KMS-11 (cell line): ENCODE data around the gene SLC22A16.

Source experiments
- H2AFZ ChIP-seq: fragments of 200-600 bp; sonication (generic); 2 replicates; pipeline ENCODE4 v1.6.1; 2016; ENCODE audit warnings: antibody characterized with exemption, mixed run types, low read depth
- H3K27ac ChIP-seq: fragments of 200-600 bp; sonication (generic); 2 replicates; pipeline ENCODE4 v1.6.1; 2016; ENCODE audit warnings: mild to moderate bottlenecking, mixed run types
- H3K27me3 ChIP-seq: fragments of 200-600 bp; sonication (generic); 2 replicates; pipeline ENCODE4 v1.6.1; 2017; ENCODE audit warnings: mild to moderate bottlenecking, low read depth, mixed run types, moderate library complexity; ENCODE audit not compliant: insufficient read depth
- H3K36me3 ChIP-seq: fragments of 200-600 bp; sonication (generic); 2 replicates; pipeline ENCODE4 v1.6.1; 2017; ENCODE audit warnings: mild to moderate bottlenecking, mixed run types; ENCODE audit not compliant: insufficient read depth
- H3K4me1 ChIP-seq: fragments of 200-600 bp; sonication (generic); 2 replicates; pipeline ENCODE4 v1.6.1; 2016; ENCODE audit warnings: mild to moderate bottlenecking, low read depth, mixed run types; ENCODE audit not compliant: poor library complexity, severe bottlenecking
- H3K4me2 ChIP-seq: fragments of 200-600 bp; sonication (generic); 2 replicates; pipeline ENCODE4 v1.7.0; 2016; ENCODE audit warnings: mild to moderate bottlenecking, mixed run types
- H3K4me3 ChIP-seq: fragments of 200-600 bp; sonication (generic); IDR thresholded peaks from 2 replicates; pipeline ENCODE4 v1.6.1; 2017; ENCODE audit warnings: low read depth, low read length, mixed read lengths; ENCODE audit not compliant: insufficient read depth
- H3K79me2 ChIP-seq: fragments of 200-600 bp; sonication (generic); 2 replicates; pipeline ENCODE4 v1.6.1; 2016; ENCODE audit warnings: low read depth, mixed run types; ENCODE audit not compliant: insufficient read depth
- H3K9ac ChIP-seq: fragments of 200-600 bp; sonication (generic); 2 replicates; pipeline ENCODE4 v1.6.1; 2016; ENCODE audit warnings: mild to moderate bottlenecking, mixed run types
- H4K20me1 ChIP-seq: fragments of 200-600 bp; sonication (generic); 2 replicates; pipeline ENCODE4 v1.6.1; 2016; ENCODE audit warnings: mild to moderate bottlenecking, mixed run types; ENCODE audit not compliant: insufficient read depth
- CTCF ChIP-seq: fragments of 200-600 bp; sonication (generic); conservative IDR thresholded peaks from 2 replicates; pipeline ENCODE4 v1.6.1; 2017; ENCODE audit warnings: low read depth, mild to moderate bottlenecking, antibody characterized with exemption, low read length, moderate library complexity, mixed read lengths

Gene SLC22A16

GRCh38 chr6:110401585-110402176 lies 74.7 kb downstream of the SLC22A16 start:
- Histone ChIP-seq H3K4me2 (no peak overlapping the region; the same call in 1 of the 2 replicates), H2AFZ (no peak overlapping the region), H3K27me3 (no peaks in the 10 kb centered on the region), H3K79me2 (no peaks in the 10 kb centered on the region), H3K27ac (no peak overlapping the region), H3K4me3 (no peak overlapping the region), H3K4me1 (peaks cover 18% of the 10 kb centered on the region), H3K36me3 (no peaks in the 10 kb centered on the region), H4K20me1 (no peaks in the 10 kb centered on the region), H3K9ac (no peak overlapping the region)
- TF ChIP-seq CTCF: no peak

- Histone ChIP-seq H3K4me1 (peaks cover 18% of the 10 kb centered on the region), H4K20me1 (no peaks in the 10 kb centered on the region), H3K4me3 (no peak overlapping the region), H2AFZ (no peak overlapping the region), H3K4me2 (no peak overlapping the region), H3K27me3 (no peaks in the 10 kb centered on the region), H3K9ac (no peak overlapping the region), H3K27ac (no peak overlapping the region), H3K79me2 (no peaks in the 10 kb centered on the region), H3K36me3 (no peaks in the 10 kb centered on the region)
- no peak for TF ChIP-seq CTCF
Observed at GRCh38 chr6:110400208-110400607, 76.2 kb downstream of the SLC22A16 start.

GRCh38 chr6:110399219-110400071 lies 77.0 kb downstream of the SLC22A16 start:
- Histone ChIP-seq H3K27ac (no peak overlapping the region), H3K36me3 (no peaks in the 10 kb centered on the region), H3K27me3 (no peaks in the 10 kb centered on the region), H3K4me3 (no peak overlapping the region), H3K9ac (no peak overlapping the region), H3K4me1 (peaks cover 18% of the 10 kb centered on the region), H3K4me2 (no peak overlapping the region), H4K20me1 (no peaks in the 10 kb centered on the region), H3K79me2 (no peaks in the 10 kb centered on the region), H2AFZ (no peak overlapping the region)
- no peak for TF ChIP-seq CTCF

- H4K20me1 ChIP-seq: no peaks in the 10 kb centered on the region
- H3K4me2 ChIP-seq: no peak overlapping the region
- H2AFZ ChIP-seq: no peak overlapping the region
- no peaks in the 10 kb centered on the region for H3K27me3 ChIP-seq
- H3K4me3 ChIP-seq: no peak overlapping the region
- H3K9ac ChIP-seq: no peak overlapping the region
- H3K79me2 ChIP-seq: no peaks in the 10 kb centered on the region
- no peak overlapping the region for H3K27ac ChIP-seq
- peaks cover 18% of the 10 kb centered on the region for H3K4me1 ChIP-seq
- no peak for TF ChIP-seq CTCF
- no peaks in the 10 kb centered on the region for H3K36me3 ChIP-seq
Observed at GRCh38 chr6:110398778-110399177, 77.6 kb downstream of the SLC22A16 start.
